ENCODE data around the gene FOXO3. TPM values are rescaled to one million over a fixed set of nuclear protein-coding genes. Genes with fewer than 3 reads are reported as not detected.
"Not testable (repeated sequence)": the region's sequence is repeated elsewhere in the genome, so short reads cannot be mapped to it uniquely, and the experiment has no call there.

FOXO3 gene
- total RNA-seq, 1 experiment from 2014 or later, result 6.2 TPM

DNA sequence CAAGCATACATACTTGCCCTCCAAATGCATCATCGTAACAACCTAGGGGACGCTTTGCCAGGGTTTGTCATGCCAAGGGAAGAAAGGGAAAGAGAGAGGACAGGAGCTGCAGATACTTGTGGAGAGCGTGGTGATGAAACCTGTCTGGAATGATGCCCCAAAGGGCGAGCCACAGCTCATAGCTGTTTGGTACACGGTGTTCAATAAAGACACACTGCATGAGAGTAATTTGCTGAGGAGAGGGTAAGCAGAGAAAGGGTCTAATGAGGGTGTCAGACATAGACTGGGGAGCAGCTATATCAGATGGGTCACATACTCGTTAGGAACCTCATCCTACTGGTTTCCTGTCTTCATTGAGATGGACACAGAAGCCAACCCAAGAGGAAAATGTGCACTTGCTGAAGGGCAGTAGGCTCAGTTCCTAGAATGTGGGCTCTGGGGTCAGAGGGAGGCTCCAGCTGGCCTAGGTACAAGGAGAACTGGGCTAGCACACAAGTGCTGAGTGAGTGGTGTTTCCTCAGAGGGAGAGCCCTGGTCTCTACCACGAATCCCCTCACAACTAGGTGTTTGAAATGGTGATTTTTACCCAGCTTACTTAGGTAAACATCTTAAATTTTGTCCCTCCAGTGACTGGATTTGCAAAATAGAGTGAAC is 5.2 kb upstream of the FOXO3 start:
- DNase-seq (ENCODE audit: extremely low read depth, low read depth), result no peak

DNA sequence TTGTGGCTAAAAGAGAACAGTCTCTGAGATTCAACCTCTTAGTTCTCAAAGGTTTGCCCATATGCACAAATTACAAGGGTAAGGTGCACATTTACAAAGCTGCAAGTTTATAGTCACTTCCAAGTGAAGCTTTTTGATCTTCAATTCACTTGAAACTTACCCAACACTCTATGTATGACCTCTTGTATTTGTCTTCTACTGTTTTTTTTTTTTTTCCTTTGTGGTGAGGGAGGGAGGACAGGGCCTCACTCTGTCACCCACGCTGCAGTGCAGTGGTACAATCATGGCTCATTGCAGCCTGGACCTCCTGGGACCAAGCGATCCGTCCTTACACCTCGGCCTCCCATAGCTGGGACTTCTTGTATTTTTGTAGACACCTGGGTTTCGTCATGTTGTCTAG is 4.5 kb upstream of the FOXO3 start:
- no peak for DNase-seq (ENCODE audit: extremely low read depth, low read depth)

DNA sequence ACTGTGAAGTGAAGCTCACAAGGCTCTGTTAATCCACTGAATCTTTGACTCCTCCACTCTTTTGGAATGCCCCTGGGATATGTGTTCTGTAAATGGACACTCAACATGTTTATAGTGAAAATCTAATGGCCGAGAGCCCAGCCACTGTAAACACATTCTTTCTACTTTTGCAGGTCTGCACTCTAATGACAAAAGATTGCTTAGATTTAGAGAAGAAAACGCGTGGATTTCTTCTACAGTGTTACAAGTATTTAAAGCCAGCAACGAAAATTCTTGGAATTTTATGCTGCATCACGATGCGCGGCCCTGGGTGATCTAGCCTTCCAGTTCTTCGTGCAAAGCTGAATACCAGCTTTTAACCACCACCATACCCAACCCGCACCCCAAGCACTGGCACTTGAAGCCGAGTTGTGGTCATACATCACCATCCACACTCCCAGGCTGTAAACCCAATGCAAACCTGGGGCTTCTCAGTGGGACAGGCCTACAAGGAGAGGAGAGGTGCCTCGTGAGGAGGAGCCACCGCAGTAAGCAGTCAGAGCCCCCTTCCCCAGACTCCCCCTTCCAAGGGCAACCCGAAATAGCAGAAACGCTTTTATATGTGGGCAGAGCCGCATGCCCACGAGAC is 3.7 kb upstream of the FOXO3 start:
- no peak for DNase-seq (ENCODE audit: extremely low read depth, low read depth)

DNA sequence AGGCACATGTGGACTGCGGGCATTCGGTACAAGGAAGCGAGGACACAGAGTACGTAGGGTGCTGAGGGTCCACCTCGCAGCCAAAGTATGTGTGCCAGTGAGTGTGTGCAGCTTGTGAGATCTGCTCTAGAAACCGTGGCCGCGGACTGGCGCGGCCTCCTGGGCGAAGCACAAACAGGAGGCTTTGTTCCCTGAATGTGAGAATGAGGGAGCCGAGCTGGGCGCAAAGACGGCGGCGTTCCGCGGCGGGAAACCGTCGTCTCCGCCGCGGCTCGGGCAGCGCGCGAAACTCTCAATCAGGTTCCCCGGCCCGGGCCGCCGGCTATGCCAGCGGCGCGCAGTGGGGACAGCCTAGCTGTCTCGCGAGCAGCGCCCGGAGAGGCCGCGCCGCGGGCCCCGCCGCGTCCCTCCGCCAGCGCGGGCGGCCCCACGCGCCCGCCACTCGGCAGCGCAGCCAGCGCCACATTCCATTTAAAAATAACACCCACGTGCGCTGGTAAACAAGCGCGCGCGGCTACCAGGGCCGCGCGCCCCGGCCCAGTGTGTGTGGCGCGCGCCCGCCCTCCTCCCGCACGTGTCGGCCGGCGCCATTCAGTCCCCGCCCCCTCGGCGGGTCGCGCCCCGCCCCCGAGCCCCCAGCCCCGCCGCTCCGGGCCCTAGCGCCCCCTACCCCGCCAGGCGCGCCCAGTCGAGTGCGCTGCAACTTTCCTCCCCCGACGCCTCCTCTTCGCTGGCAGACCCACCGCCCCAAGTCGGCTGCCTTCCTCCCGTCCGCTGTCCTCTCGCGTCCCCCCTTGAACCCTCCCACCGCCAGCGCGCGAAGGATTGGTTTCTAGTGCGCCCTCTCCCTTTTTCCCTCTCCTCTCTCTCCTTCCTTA is 3.0 kb upstream of the FOXO3 start:
- no peak for DNase-seq (ENCODE audit: extremely low read depth, low read depth)

DNA sequence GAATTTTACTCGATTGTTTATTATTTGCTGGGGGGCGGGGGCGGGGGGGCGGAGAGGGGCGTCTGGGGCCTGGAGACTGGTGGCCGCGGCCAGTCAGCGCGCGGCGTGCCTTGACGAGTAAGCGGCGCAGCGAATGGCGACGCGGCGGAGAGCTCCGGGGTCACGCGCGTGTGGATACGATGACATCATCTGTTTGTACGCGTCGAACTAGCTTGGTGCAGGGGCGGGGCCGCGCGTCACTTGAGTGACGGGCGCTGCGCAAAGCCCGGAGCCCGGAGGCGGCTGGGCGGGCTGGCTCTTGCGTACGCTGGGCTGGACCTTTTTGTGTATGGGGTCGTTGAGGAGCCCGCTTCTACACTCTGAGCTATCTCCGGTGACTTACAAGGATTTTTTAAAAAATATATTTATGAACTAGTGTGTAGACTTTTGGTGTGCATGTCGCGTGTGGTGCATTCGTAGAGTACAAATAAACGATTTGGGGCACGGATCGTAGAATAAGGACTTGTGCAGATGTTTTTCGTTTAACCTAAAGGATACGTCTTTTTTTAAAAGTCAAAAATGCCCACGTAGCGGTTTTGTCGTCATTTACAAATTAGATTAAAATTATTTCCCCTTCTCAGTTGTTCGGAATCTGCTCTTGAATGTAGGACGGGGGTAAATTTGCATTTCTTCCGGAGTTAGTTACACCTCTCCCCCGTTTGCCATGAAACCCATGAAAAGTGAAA is 2.2 kb upstream of the FOXO3 start:
- DNase-seq (ENCODE audit: extremely low read depth, low read depth), result peak; percentile 94

DNA sequence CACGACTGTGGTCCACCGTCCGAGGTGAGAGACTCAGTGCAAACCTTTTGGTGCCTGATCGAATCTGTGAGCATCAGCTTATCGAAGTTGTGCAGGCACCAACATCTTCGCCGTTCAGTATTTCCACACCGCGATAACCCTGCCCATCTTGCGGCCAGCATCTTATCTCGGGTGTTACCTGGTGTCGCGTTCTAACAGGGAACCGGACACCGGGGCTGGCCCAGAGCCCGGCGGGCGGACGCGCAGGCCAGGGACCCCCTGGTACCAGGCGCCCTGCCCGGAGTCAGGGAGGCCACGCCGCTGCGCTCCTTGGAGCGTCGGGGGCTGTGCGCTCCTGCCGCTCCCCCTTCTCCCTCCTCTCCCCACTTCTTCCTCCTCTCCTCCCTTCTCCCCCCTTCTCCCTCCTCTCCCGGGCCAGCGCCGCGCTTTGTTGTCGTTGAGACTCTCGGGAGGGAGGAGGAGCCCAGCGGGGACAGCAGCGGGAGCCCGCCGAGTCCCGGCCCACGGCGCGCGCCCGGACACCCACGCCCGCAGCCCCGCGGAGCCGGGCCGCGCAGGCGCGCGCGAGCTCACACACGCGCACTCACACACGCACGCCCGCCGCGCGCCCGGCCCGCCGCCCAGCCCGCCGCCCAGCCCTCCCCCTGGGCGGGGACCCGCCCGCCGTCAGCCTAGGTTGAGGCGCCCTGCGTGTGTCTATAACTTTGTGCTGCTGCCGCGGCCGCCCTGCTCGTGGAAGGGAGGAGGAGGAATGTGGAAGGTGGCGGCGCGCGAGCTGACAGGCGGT is 1.4 kb upstream of the FOXO3 start:
- peak; percentile 64 for DNase-seq (ENCODE audit: extremely low read depth, low read depth)

DNA sequence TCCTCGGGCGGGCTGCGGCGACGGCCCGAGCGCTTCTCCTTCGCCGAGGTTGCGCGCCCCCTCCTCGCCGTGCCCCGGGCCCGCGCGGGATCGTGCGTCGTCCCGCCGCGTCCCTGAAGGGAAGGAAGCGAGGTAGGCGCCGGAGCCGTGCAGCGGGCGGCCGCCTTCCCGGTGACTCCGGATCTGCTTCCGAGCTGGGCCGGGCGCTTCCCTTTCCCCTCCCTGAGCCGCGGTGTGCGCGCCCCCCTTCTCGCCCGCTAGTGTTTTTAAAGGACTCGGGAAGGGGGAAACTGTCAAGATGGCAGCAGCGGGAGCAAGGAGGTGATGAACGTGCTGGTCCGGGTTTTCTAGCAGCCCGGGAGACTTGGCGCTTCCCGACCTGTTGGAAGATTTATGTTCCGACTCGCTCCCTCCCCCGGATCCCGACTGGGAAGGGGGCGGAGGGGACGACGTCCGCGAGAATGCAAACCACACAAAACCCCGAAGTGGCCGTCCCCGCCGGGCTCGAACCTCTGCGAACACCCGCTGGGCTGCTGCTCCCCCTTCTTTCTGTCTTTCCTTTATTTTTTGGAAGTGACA is 744 bp upstream of the FOXO3 start:
- peak; percentile 25 for DNase-seq (ENCODE audit: extremely low read depth, low read depth)

DNA sequence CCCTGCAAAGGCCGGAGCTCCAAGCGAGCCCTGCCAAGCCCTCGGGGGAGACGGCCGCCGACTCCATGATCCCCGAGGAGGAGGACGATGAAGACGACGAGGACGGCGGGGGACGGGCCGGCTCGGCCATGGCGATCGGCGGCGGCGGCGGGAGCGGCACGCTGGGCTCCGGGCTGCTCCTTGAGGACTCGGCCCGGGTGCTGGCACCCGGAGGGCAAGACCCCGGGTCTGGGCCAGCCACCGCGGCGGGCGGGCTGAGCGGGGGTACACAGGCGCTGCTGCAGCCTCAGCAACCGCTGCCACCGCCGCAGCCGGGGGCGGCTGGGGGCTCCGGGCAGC is 561 bp downstream of the FOXO3 start:
- not testable (repeated sequence) for DNase-seq (ENCODE audit: extremely low read depth, low read depth)

DNA sequence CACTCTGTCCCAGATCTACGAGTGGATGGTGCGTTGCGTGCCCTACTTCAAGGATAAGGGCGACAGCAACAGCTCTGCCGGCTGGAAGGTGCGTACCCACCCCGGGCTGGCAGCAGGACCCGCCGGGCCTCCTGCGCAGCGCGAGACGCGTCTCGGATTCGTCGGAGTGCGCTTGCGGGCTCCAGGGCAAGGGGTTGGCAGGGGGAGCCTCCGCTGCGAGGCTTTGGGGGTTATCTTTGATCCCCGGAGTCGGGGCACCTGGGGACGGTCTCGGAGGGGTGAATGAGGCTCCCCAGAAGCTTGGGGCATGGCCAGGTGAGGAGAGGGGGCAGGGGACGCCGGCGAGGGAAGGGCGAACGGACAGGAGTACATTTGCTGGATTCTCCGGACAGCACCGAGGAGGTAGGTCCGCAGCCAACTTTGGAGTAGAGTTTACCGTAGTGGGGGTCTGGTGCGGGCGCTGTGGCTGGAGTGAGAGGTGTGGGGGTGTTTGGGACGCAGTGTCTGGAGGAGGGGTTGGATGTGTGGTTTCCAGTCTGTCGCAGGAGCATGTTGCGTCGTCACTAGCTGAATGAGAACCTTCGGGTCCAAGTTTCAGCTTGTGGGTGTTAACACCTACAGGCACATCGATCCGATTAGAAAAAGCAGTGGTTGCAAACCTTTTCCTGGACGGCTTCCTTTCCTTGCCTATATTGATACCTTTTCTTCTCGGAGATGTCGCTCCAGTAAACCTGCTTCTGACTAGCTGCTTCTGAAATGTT is 1.2 kb downstream of the FOXO3 start:
- no peak for DNase-seq (ENCODE audit: extremely low read depth, low read depth)

DNA sequence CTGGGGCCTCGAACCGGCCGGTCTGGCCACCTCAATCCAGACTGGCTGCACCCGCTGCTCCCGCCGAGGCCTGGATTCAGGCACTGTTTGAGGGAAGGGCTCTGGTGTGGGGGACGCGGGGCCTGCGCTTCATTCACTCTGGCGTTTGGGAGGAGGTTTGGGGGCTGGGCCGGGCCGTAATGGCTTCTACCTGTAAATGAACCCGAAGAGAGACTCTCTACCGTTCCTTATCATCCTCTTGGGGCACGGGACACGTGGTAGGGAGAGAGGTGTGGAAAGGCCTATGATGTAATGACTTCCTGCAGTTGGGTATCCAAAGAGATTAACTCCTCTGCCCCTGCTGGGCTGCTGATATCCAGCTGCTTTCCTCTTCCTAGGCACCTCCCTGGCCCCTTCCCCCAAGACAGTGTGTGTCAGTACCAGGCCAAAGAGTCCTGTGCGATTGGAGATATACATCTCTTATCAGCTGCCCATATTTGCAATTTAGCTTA is 1.8 kb downstream of the FOXO3 start:
- DNase-seq (ENCODE audit: extremely low read depth, low read depth), result no peak

DNA sequence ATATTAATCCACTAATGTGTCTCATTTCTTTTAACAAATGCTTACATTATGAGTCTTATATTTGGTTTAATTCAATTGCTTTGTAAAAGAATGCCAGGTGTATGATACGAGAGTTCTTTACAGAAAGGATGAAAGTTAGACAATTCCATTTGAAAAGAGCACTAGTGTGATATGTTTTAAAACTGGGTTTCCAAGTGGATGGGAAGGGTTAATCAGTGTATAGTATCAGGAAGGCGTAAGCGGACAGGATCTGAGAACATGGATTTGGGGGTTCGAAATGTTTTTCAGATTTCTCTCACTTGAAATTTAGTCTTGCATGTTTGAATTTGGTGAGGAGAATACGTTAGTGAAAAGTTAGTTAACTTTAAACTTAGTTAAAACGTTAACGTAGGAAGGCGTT is 2.6 kb downstream of the FOXO3 start:
- DNase-seq (ENCODE audit: extremely low read depth, low read depth), result no peak

DNA sequence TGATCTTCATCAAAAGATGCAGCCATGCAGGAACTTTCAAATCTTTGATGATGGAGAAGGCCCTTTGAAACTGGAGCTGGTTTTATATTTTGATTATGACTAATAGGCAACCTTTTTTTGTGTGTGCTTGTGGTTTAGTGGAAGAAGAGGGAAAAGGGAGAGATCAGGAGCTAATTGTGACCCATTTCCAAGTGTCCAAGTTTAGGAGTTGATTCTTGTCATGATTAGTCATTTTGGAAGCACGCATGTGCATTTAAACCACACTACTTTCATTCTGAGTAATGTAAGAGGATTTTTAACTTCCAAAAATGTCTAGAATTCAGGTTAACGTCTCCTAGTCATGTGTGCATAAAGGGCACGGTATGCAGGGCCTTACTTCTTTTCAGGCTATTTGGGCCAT is 3.5 kb downstream of the FOXO3 start:
- no peak for DNase-seq (ENCODE audit: extremely low read depth, low read depth)

DNA sequence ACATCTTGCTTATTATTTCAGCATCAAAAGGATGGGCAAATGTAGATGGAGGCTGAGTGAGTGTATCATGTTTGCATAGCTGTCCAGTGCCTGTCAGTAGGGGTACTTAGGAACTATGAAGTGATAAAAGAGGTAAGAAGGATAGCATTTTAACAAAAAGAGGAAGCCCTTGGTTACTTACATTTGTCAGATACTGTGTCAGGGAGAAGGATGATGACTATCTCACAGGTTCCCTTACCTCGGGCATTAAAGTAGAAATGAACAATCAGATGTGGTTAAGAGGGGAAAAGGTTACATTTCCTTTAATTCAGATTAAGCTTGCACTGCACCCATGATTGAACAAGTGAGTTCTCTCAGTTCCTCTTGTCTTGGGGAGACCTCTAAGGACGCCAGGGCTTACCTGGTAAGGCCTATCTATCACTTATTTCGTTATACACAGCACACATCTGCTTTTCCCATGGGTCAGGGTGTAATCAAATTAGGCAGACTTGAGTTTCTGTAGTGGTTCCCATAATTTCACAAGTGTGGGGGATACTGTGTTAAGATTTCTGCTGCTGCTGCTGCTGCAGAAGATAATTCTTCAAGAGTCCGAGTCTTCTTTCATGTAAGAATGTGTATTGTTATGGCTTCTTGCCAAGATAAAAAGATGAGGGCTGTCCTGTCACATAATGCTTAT is 4.5 kb downstream of the FOXO3 start:
- no peak for DNase-seq (ENCODE audit: extremely low read depth, low read depth)

DNA sequence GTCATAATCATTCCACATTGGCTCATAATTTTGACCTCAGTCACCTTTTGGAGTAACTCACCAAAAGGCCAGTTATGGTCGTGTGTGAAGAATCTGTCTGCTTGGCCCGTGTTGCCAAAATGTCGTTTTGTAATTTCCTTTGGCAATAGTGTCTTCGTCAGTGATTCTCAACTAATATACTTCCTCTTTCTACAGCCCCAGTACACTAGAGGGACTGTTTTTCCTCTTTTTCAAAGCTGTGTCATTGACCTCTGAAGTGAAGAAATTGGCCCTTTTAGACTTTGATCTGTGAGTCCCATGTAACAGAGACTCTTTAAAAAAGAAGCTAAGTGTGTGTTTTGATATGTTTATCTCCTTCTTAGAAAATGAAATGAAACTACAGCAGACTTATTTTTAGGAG is 5.2 kb downstream of the FOXO3 start:
- DNase-seq (ENCODE audit: extremely low read depth, low read depth), result no peak

DNA sequence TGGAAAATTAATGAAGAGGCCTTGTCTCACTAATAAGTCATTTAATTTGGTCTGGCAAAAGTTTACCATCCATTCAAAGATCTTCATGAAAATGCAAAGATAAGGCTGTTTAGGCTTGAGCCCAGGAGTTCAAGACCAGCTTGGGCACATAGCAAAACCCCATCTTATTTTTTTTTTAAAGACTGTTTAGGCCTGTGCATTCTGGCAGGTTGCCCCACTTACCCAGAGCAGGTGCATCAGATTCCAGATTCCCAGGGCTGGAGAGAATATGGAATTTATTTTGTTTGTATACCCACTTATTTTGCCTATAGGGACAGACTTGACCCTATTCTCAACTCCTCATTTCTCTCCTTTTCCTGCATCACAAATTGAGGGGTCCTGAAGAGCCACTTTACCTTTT is 5.7 kb downstream of the FOXO3 start:
- DNase-seq (ENCODE audit: extremely low read depth, low read depth), result no peak

DNA sequence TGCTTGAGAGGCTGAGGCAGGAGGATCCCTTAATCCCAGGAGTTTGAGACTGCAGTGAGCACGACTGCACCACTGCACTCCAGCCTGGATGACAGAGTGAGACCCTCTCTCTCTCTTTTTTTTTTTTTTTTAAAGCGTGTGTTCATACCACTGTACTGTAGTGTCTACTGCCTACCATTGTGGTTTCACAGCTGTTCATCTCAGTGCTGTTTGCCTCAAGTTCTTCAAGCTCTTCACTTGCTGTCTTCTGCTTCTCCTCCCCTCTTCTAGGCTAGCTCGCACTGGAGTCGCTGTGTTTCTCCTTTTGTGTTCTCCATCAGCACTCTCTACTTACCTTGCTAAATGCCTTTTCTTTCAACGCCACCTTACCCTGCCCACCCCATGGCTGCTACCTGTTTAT is 7.4 kb downstream of the FOXO3 start:
- DNase-seq (ENCODE audit: extremely low read depth, low read depth), result no peak

DNA sequence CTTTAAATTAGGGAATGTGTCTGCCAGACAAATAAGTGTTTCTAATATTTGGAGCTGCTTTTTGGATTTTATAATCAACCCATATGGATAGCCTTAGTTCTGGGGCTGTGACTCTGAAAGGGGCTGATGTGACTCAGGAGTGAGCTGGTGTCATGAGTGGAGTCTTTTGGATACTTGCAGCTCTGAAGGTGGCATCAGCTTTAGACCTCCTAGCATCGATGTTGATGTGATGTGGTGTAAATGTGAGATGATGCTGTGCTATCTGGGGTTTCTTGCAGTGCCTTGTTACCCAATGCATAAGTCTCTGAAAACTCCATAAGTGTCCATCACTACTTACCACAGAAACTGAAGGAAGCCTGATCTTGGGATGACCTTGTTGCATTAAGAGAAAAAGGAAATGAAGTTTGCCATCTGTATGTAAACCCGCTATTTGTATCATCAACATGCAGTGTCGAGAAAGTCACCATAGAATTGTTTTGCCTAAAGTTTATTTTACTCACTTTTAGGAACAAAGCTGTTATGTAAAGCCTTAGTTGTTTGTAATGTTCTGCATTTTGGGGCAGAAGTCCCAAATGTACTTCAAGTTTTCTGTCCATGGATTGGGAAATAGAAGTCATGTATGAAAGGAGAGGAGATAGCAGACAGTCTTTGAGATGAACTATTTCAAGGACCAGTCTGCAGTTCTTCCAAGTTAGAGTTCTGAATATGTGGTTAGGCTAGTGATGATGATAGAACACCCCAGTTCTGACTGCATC is 8.0 kb downstream of the FOXO3 start:
- DNase-seq (ENCODE audit: extremely low read depth, low read depth), result no peak

DNA sequence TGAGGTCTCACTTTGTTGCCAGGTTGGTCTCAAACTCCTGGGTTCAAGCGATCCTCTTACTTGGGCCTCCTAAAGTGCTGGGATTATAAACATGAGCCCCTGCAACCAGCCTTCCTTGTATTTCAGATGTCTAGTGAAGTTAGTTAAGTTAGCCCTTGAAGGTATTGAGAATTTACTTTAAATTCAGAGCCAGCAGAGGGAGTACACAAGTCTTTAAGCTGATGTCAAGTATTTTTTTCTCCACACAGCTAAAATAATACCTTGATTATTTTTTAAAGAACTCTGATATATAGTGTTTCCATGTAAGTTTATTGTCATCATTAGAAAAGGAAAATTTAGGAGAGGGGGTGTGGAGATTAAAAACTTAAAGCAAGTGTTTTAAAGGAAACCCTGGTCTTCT is 9.8 kb downstream of the FOXO3 start:
- DNase-seq (ENCODE audit: extremely low read depth, low read depth), result no peak

All from NCI-H460 (cell line).